ENCODE results near the gene ANKS3.

ANKS3 gene

DNA sequence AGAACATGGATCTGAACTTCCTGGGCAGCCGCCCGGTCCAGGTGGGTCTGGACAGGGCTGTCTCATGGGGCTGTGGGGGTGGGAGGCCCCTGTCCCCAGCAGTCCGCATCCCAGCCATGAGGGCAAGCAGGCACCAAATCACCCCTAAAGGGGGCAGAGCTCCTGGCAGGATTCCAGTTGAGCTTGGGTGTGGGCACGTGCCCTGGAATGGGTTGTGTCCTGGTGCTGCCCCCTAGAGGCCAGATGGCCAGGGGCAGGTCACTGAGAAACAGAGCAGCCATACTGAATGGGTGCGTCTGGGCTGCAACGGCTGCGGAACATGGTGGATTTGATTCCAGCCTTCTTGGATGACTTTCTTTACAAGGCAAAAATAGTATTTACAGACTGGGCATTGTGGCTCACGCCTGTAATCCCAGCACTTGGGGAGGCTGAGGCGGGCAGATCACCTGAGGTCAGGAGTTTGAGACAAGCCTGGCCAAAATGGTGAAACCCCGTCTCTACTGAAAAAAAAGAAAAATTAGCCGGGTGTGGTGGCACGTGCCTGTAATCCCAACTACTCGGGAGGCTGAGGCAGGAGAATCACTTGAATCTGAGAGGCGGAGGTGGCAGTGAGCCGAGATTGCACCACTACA, 83.5 kb downstream of the ANKS3 start:
- DNase-seq (ENCODE audit: low spot score) = peak; percentile 68

GRCh38 chr16:4649744-4650442, 84.2 kb downstream of the ANKS3 start:
- no peak for DNase-seq (ENCODE audit: low spot score)

GRCh38 chr16:4648917-4649316, 85.2 kb downstream of the ANKS3 start:
- DNase-seq (ENCODE audit: low spot score) = no peak

DNA sequence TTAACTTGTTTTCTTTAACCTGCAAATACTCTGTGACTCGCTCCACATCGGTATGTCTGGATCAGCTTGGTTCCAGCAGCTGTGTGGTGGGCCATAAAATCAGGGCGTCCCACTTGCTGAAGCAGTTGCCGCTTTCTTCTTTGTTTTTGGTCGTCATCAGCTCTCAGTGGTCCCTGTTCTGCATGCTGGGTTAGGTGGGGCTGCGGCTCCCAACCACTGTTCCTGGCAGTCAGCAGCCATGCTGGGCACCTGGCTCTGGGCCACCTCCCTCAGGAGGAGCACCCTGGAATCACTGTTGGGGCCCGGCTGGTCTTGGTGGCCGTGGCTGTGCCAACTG, 86.5 kb downstream of the ANKS3 start:
- DNase-seq (ENCODE audit: low spot score) = no peak

DNA sequence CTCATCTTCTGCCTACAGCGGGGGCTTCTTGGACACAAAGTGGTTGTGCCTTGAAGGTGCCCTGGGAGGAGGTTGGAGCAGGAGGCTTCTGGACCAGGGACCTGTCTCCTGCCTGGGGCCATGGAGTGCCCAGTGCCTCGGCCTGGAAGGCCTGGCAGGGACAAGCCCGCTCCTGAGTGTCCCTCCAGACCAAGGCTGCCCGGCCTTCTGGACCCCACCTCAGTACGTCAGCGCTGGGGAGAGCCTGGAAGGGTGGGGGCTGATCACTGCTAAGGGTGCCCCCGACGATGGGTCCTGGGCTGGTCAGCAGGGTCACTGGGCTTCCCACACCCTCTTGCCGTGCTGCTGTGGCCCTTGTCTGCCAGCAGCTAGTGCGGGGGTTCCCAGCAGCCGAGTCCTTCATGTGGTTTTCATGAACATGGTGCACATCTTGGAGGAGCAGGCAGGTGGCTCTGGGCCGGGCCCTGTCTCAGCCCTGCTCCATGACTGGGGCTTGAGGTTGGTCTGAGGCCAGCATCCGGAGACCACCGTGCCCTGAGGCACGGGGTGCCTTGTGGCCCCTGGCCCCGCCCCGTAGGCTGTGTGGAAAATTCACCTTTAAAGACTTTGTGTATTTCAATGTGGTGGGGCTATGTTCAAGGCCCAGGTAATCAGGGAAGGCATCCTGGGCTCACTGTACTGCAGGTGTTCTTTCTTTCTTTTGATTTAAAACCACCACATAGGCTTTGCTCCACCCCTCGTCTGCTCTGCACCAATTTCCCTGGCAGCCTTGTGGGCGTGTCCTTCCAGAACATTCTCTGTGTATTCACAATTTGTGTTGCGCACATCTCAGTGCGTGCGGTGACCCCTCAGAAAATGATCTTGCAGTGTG, 87.1 kb downstream of the ANKS3 start:
- DNase-seq (ENCODE audit: low spot score) = no peak

Small RNA genes lying within 50 kb of the gene (small RNA-seq; reads per million reads assigned to genes)
- gene MIR6769A (0 to 0.04 reads per million in 2 experiments), gene RF00017 (0 reads per million in 2 experiments)

Data from SK-N-DZ (cell line).